Measurements from ENCODE around the gene OLFM4.
A peak's percentile ranks its signal among the peaks of the same experiment; 100 is the strongest.

The OLFM4 gene

GRCh38 chr13:53052675-53053074, 24.1 kb downstream of the OLFM4 start:
- Histone ChIP-seq H2BK5ac (ENCODE audit: low read length) (no peak overlapping the region), H4K91ac (ENCODE audit: low read depth, low read length, poor library complexity) (no peak overlapping the region), H3K9me3 (replicated peaks in 1 of 2; ENCODE audit: control insufficient read depth in 2 of 2, insufficient read depth in 1 of 2, low read depth in 1 of 2, low read length in 2 of 2) (no peaks in the 10 kb centered on the region), H2AK5ac (ENCODE audit: low read depth, low read length) (no peak overlapping the region), H3K14ac (ENCODE audit: low read length) (no peak overlapping the region), H3K23ac (ENCODE audit: low read depth, low read length, poor library complexity) (no peak overlapping the region), H3K9ac (ENCODE audit: low read depth, low read length, poor library complexity) (no peak overlapping the region), H3K4ac (ENCODE audit: low read length) (no peak overlapping the region), H2AFZ (ENCODE audit: low read length) (no peak overlapping the region), H3K27me3 (ENCODE audit: control insufficient read depth in 3 of 3, insufficient read depth in 3 of 3, low read depth in 1 of 3, low read length in 3 of 3) (no peaks in the 10 kb centered on the region), H3K4me2 (ENCODE audit: insufficient read depth, low read length, poor library complexity, severe bottlenecking) (no peak overlapping the region), H2BK12ac (ENCODE audit: low read length) (no peak overlapping the region), H3K36me3 (replicated peaks in 1 of 2; ENCODE audit: control insufficient read depth in 2 of 2, insufficient read depth in 2 of 2, low read length in 2 of 2) (no peaks in the 10 kb centered on the region), H3K18ac (ENCODE audit: low read length) (no peak overlapping the region), H2BK120ac (ENCODE audit: low read depth, low read length) (no peak overlapping the region), H3K27ac (replicated peaks; ENCODE audit: low read length) (no peak overlapping the region), H3K79me1 (ENCODE audit: low read depth, low read length) (no peaks in the 10 kb centered on the region), H2BK15ac (ENCODE audit: low read length) (no peak overlapping the region), H3K4me1 (ENCODE audit: control insufficient read depth in 2 of 2, insufficient read depth in 1 of 2, low read depth in 1 of 2, low read length in 2 of 2) (peaks cover 0 to 2% of the 10 kb centered on the region in 2 donors), H3K4me3 (ENCODE audit: low read length in 2 of 2) (no peak overlapping the region), H4K8ac (ENCODE audit: low read depth, low read length) (no peak overlapping the region)
- DNase-seq (ENCODE audit: low spot score), result no peak
- WGBS, 2 donors (ENCODE audit: extremely low coverage in 2 of 2, insufficient read length in 2 of 2, insufficient replicate concordance in 1 of 2), result no CpG with 5 or more reads among the region's 2 CpGs

- H3K36me3 ChIP-seq (replicated peaks in 1 of 2; ENCODE audit: control insufficient read depth in 2 of 2, insufficient read depth in 2 of 2, low read length in 2 of 2), result no peaks in the 10 kb centered on the region
- H3K27me3 ChIP-seq (ENCODE audit: control insufficient read depth in 3 of 3, insufficient read depth in 3 of 3, low read depth in 1 of 3, low read length in 3 of 3), result no peaks in the 10 kb centered on the region
- no peak overlapping the region for H4K91ac ChIP-seq (ENCODE audit: low read depth, low read length, poor library complexity)
- H3K18ac ChIP-seq (ENCODE audit: low read length), result no peak overlapping the region
- H4K8ac ChIP-seq (ENCODE audit: low read depth, low read length), result no peak overlapping the region
- no peak overlapping the region for H2AFZ ChIP-seq (ENCODE audit: low read length)
- no peak overlapping the region for H3K4me2 ChIP-seq (ENCODE audit: insufficient read depth, low read length, poor library complexity, severe bottlenecking)
- no peak overlapping the region for H3K9ac ChIP-seq (ENCODE audit: low read depth, low read length, poor library complexity)
- no peak overlapping the region for H2BK5ac ChIP-seq (ENCODE audit: low read length)
- no peak overlapping the region for H3K4me3 ChIP-seq (ENCODE audit: low read length in 2 of 2)
- no peak for DNase-seq (ENCODE audit: low spot score)
- no peak overlapping the region for H3K23ac ChIP-seq (ENCODE audit: low read depth, low read length, poor library complexity)
- no peak overlapping the region for H2BK12ac ChIP-seq (ENCODE audit: low read length)
- H3K9me3 ChIP-seq (replicated peaks in 1 of 2; ENCODE audit: control insufficient read depth in 2 of 2, insufficient read depth in 1 of 2, low read depth in 1 of 2, low read length in 2 of 2), result no peaks in the 10 kb centered on the region
- no peak overlapping the region for H2AK5ac ChIP-seq (ENCODE audit: low read depth, low read length)
- H3K79me1 ChIP-seq (ENCODE audit: low read depth, low read length), result no peaks in the 10 kb centered on the region
- no CpG with 5 or more reads among the region's 4 CpGs for WGBS, 2 donors (ENCODE audit: extremely low coverage in 2 of 2, insufficient read length in 2 of 2, insufficient replicate concordance in 1 of 2)
- H3K14ac ChIP-seq (ENCODE audit: low read length), result no peak overlapping the region
- no peak overlapping the region for H3K4ac ChIP-seq (ENCODE audit: low read length)
- H2BK120ac ChIP-seq (ENCODE audit: low read depth, low read length), result no peak overlapping the region
- H3K4me1 ChIP-seq (ENCODE audit: control insufficient read depth in 2 of 2, insufficient read depth in 1 of 2, low read depth in 1 of 2, low read length in 2 of 2), result no peaks in the 10 kb centered on the region
- no peak overlapping the region for H2BK15ac ChIP-seq (ENCODE audit: low read length)
- no peak overlapping the region for H3K27ac ChIP-seq (replicated peaks; ENCODE audit: low read length)
These were observed 26.0 kb downstream of the OLFM4 start for GRCh38 chr13:53054569-53054968.

GRCh38 chr13:53058065-53058679, 29.6 kb downstream of the OLFM4 start:
- H2AFZ ChIP-seq (ENCODE audit: low read length), result no peak overlapping the region
- H3K4me1 ChIP-seq (ENCODE audit: control insufficient read depth in 2 of 2, insufficient read depth in 1 of 2, low read depth in 1 of 2, low read length in 2 of 2), result peaks cover 0 to 12% of the 10 kb centered on the region in 2 donors
- H3K18ac ChIP-seq (ENCODE audit: low read length), result no peak overlapping the region
- no peaks in the 10 kb centered on the region for H3K9me3 ChIP-seq (replicated peaks in 1 of 2; ENCODE audit: control insufficient read depth in 2 of 2, insufficient read depth in 1 of 2, low read depth in 1 of 2, low read length in 2 of 2)
- no peak overlapping the region for H3K9ac ChIP-seq (ENCODE audit: low read depth, low read length, poor library complexity)
- no peak overlapping the region for H3K4ac ChIP-seq (ENCODE audit: low read length)
- no peak for DNase-seq (ENCODE audit: low spot score)
- H2BK5ac ChIP-seq (ENCODE audit: low read length), result no peak overlapping the region
- no peaks in the 10 kb centered on the region for H3K27me3 ChIP-seq (ENCODE audit: control insufficient read depth in 3 of 3, insufficient read depth in 3 of 3, low read depth in 1 of 3, low read length in 3 of 3)
- H4K91ac ChIP-seq (ENCODE audit: low read depth, low read length, poor library complexity), result no peak overlapping the region
- H2BK120ac ChIP-seq (ENCODE audit: low read depth, low read length), result no peak overlapping the region
- no peak overlapping the region for H2BK12ac ChIP-seq (ENCODE audit: low read length)
- no peak overlapping the region for H3K23ac ChIP-seq (ENCODE audit: low read depth, low read length, poor library complexity)
- H2AK5ac ChIP-seq (ENCODE audit: low read depth, low read length), result no peak overlapping the region
- no peak overlapping the region for H3K4me3 ChIP-seq (ENCODE audit: low read length in 2 of 2)
- WGBS, 2 donors (ENCODE audit: extremely low coverage in 2 of 2, insufficient read length in 2 of 2, insufficient replicate concordance in 1 of 2), result no CpG with 5 or more reads among the region's 3 CpGs
- no peak overlapping the region for H2BK15ac ChIP-seq (ENCODE audit: low read length)
- no peaks in the 10 kb centered on the region for H3K36me3 ChIP-seq (replicated peaks in 1 of 2; ENCODE audit: control insufficient read depth in 2 of 2, insufficient read depth in 2 of 2, low read length in 2 of 2)
- no peak overlapping the region for H3K27ac ChIP-seq (replicated peaks; ENCODE audit: low read length)
- H4K8ac ChIP-seq (ENCODE audit: low read depth, low read length), result no peak overlapping the region
- no peak overlapping the region for H3K4me2 ChIP-seq (ENCODE audit: insufficient read depth, low read length, poor library complexity, severe bottlenecking)
- H3K79me1 ChIP-seq (ENCODE audit: low read depth, low read length), result no peaks in the 10 kb centered on the region
- H3K14ac ChIP-seq (ENCODE audit: low read length), result no peak overlapping the region

GRCh38 chr13:53060840-53061490, 32.4 kb downstream of the OLFM4 start:
- no peaks in the 10 kb centered on the region for H3K27me3 ChIP-seq (ENCODE audit: control insufficient read depth in 3 of 3, insufficient read depth in 3 of 3, low read depth in 1 of 3, low read length in 3 of 3)
- no peak overlapping the region for H4K8ac ChIP-seq (ENCODE audit: low read depth, low read length)
- no peak overlapping the region for H2AK5ac ChIP-seq (ENCODE audit: low read depth, low read length)
- no peak overlapping the region for H4K91ac ChIP-seq (ENCODE audit: low read depth, low read length, poor library complexity)
- H3K9ac ChIP-seq (ENCODE audit: low read depth, low read length, poor library complexity), result no peak overlapping the region
- no peak overlapping the region for H3K14ac ChIP-seq (ENCODE audit: low read length)
- peak overlapping the region; percentile 71 for H2AFZ ChIP-seq (ENCODE audit: low read length)
- H3K9me3 ChIP-seq (replicated peaks in 1 of 2; ENCODE audit: control insufficient read depth in 2 of 2, insufficient read depth in 1 of 2, low read depth in 1 of 2, low read length in 2 of 2), result no peaks in the 10 kb centered on the region
- no peaks in the 10 kb centered on the region for H3K79me1 ChIP-seq (ENCODE audit: low read depth, low read length)
- H3K18ac ChIP-seq (ENCODE audit: low read length), result no peak overlapping the region
- no peak overlapping the region for H2BK5ac ChIP-seq (ENCODE audit: low read length)
- no peak for DNase-seq (ENCODE audit: low spot score)
- no peak overlapping the region for H3K4me3 ChIP-seq (ENCODE audit: low read length in 2 of 2)
- H2BK12ac ChIP-seq (ENCODE audit: low read length), result no peak overlapping the region
- no peak overlapping the region for H3K27ac ChIP-seq (replicated peaks; ENCODE audit: low read length)
- WGBS, 2 donors (ENCODE audit: extremely low coverage in 2 of 2, insufficient read length in 2 of 2, insufficient replicate concordance in 1 of 2), result no CpG with 5 or more reads among the region's 9 CpGs
- no peak overlapping the region for H3K4ac ChIP-seq (ENCODE audit: low read length)
- no peak overlapping the region for H3K4me2 ChIP-seq (ENCODE audit: insufficient read depth, low read length, poor library complexity, severe bottlenecking)
- no peak overlapping the region for H2BK15ac ChIP-seq (ENCODE audit: low read length)
- H3K36me3 ChIP-seq (replicated peaks in 1 of 2; ENCODE audit: control insufficient read depth in 2 of 2, insufficient read depth in 2 of 2, low read length in 2 of 2), result no peaks in the 10 kb centered on the region
- no peak overlapping the region for H3K23ac ChIP-seq (ENCODE audit: low read depth, low read length, poor library complexity)
- peaks cover 0 to 12% of the 10 kb centered on the region in 2 donors for H3K4me1 ChIP-seq (ENCODE audit: control insufficient read depth in 2 of 2, insufficient read depth in 1 of 2, low read depth in 1 of 2, low read length in 2 of 2)
- H2BK120ac ChIP-seq (ENCODE audit: low read depth, low read length), result no peak overlapping the region
